ENCODE data around the gene ERCC5.

The ERCC5 gene

GRCh38 chr13:102846261-102847015, 606 bp downstream of the ERCC5 start:
- DNase-seq: peak; percentile 50

GRCh38 chr13:102847272-102848234, 1.7 kb downstream of the ERCC5 start:
- peak; percentile 43 for DNase-seq

- no peak for DNase-seq
Measured at GRCh38 chr13:102848956-102849355, 3.1 kb downstream of the ERCC5 start.

GRCh38 chr13:102852556-102852955, 6.7 kb downstream of the ERCC5 start:
- DNase-seq: no peak

- no peak for DNase-seq
Measured at GRCh38 chr13:102854675-102855074, 8.8 kb downstream of the ERCC5 start.

- DNase-seq: no peak
Measured at GRCh38 chr13:102856557-102856956, 10.7 kb downstream of the ERCC5 start.

- no peak for DNase-seq
Measured at GRCh38 chr13:102862624-102863210, 16.9 kb downstream of the ERCC5 start.

GRCh38 chr13:102863590-102863989, 17.8 kb downstream of the ERCC5 start:
- DNase-seq: no peak

GRCh38 chr13:102868366-102868936, 22.6 kb downstream of the ERCC5 start:
- DNase-seq: peak; percentile 10

- DNase-seq: no peak
Measured at GRCh38 chr13:102869948-102870676, 24.3 kb downstream of the ERCC5 start.

GRCh38 chr13:102870677-102871415, 25.0 kb downstream of the ERCC5 start:
- peak; percentile 66 for DNase-seq

- no peak for DNase-seq
Measured at GRCh38 chr13:102872131-102872530, 26.3 kb downstream of the ERCC5 start.

GRCh38 chr13:102872531-102872930, 26.7 kb downstream of the ERCC5 start:
- DNase-seq: no peak

- no peak for DNase-seq
Measured at GRCh38 chr13:102873653-102874052, 27.8 kb downstream of the ERCC5 start.

GRCh38 chr13:102875256-102875655, 29.4 kb downstream of the ERCC5 start:
- no peak for DNase-seq

GRCh38 chr13:102877303-102877702, 31.5 kb downstream of the ERCC5 start:
- peak; percentile 26 for DNase-seq

GRCh38 chr13:102878481-102878880, 32.6 kb downstream of the ERCC5 start:
- DNase-seq: no peak

- DNase-seq: no peak
Measured at GRCh38 chr13:102879793-102880499, 34.1 kb downstream of the ERCC5 start.

- no peak for DNase-seq
Measured at GRCh38 chr13:102881819-102882686, 36.2 kb downstream of the ERCC5 start.

GRCh38 chr13:102892503-102892902, 46.7 kb downstream of the ERCC5 start:
- no peak for DNase-seq

Measured in EL (cell line).